NOMO-1 (cell line): ENCODE data around the gene ZIC5.

ENCODE experiments used
- DNase-seq, 2 experiments: peaks; one replicate each; lab custom pipeline; 2025; ENCODE audit not compliant: unreplicated experiment in 2 of 2; lab: John Stamatoyannopoulos, UW

Gene ZIC5

DNA sequence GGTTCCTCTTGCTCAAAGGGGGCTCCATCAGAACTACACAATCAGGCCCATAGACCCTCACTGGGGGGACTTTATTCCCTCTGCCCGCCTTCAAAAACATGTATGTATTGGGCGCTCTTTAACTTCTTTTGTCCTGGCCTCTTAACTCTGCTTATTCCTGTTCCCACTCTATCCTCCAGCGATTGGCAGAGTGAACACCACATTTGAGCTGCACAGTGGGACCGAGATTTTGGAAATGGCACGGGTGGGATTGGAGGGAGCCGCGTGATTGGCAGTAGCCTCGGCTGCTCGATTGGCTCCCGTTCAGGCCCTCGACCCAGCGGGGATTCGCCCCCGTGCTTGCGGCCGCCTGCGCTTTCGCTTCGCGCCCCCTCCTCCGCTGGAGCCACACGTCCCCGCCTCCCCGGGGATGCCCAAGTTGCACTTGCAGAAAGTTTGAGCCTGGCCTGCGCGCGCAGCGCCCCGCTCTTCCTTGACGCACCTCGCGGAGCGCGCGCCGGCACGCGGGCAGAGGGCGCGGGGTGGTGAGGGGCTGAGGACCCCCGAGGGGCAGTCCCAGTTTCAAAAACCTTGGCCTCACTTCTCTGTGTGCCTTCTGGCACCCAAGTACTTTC is at the start of gene ZIC5:
TSS of gene ZIC5 (minus strand) at position 192 of the 614 bp plus-strand sequence. CDS start at position 28, 164 bp downstream.
- DNase-seq, result no peak

DNA sequence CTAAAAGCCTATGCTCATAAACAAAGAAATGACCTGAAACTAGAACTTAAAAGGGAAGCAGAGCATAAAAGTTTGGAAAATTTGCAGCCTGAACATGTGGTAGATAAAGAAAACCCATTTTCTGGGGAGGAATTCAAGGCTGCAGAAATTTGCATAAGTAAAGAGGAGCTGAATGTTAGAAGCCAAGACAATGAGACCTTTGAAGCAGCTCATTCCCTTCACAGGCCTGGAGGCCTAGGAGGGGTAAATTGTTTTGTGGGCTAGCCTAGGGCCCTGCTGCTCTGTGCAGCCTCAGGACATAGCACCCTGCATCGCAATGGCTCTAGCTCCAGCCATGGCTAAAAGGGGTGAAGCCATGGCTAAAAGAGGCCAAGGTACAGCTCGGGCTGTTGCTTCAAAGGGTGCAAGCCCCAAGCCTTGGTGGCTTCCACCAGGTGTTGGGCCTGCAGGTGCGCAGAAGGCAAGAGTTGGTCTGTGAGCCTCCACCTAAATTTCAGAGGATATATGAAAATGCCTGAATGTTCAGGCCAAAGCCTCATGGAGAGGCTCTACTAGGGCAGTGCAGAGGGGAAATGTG is 48.3 kb upstream of the ZIC5 start:
- DNase-seq, result no peak

DNA sequence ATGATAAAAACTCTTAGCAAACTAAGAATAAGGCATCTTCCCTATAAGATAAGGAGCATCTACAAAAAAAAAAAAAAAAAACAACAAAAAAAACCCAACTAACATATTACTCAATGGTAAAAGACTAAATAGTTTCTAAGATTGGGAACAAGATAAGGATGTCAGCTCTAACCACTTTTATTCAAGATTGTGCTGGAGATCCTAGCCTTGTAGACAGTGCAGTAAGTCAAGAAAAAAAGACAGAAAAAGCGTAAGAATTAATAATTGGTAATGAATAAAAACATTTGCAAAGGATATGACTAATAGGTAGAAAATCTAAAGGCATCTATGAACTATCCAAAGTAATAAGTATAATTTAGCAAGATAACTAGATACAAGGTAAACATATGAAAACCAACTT is 43.1 kb upstream of the ZIC5 start:
- DNase-seq, result no peak

DNA sequence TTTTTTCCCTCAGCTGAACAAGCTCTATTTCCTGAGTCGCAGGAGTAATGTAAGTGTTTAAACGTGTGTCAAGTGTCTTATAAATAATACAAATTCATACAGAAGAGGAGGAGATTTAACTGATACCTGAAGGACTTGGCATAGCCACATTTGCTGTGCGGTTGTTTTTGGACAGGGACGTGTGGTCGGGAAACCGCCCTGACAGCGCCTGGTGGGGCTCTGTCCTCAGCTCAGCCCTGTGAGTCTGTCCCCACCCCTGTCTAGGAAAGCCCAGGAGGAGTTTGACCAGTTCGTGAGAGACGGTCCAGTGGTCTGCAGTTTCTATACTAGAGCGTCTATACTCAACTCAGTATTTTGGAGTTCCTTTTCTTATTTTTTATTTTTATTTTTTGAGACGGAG is 26.7 kb upstream of the ZIC5 start:
- no peak for DNase-seq

DNA sequence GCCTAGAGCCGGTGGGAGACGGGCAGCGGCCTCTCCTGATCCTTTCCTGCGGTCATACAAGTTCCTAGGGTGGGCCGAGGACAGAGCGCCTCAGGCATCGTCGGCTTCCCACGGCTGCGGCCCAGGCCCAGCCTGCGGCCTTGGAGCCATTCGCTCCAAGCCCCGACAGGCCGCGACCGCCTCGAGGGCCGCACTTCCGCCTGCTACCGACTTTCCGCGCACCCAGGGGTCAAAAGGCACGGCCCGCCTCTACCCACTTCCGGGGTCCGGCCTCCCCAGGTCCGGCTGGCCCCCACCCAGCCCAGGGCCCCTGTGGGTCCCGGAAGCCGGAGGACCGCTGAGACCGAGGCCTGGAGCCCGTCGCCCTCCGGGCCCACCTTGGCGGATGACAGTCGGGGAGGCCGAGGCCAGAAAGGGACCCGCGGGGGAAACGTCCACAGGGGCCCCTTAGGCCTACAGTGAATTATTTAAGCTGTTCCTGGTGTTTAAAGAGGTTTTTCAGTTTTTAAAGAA is 26.2 kb upstream of the ZIC5 start:
- no peak for DNase-seq

DNA sequence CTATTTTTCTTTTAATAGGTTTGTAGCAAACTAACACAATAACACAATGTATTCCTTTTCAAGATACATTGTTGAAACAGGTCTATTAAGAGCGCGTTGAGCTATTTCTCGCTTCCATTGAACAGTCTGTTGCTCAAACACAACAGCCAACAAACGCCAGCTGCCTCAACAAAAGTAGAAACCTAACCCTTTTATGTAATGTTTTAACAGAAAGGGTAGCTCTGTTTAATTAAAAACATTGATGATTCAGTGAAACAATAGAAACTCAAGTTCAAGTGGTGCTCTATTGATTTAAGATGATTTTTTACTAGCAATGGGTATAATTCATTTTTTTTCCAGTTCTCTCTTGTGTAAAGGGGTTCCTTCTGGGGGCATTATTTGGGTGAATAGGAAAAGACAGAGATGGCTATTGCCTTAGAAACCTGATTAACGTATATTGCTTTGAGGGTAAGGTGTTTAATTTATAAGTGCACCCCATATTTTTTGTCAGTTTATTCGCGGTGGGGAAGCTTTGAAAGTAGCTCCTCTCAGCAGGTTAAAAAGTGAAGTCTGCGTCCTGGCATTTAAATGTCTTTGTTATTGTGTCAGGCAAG is 24.9 kb upstream of the ZIC5 start:
- no peak for DNase-seq

DNA sequence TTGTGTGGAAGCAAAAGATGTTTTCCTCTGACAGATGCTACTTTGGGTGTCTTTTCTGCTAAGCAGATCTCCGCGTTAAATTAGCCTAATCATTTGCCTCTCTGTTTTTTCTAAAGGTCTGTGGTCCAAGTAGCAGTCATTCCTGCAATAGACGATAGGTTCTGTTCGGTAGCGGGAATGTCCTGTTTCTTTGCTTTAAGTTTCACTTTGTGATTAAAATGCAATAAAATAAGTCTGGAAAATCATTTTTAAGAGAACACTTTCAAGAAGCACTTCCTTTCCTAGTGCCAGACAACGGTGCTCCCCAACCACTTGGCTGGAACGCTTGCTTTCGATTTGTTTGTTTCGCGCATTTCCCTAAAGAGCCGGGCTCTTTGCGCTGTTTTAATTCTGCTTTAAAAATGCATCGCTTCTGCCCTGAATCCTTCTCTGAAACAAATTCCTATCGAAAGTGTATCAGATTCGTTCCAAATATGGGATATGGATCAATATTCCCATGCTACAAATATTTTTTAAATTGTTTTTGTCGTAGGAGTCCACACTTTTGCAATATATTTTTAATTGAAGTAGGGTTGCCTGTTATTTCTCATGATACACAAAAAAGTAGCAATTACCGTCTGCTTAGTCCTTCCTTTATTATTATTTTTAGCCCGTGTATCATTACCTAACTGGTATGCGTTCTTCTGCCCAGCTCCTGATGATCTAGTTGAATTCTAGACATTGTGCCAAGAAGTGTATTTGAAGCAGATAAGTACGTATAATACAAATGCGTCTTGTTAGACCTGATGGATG is 24.2 kb upstream of the ZIC5 start:
- DNase-seq, result no peak

DNA sequence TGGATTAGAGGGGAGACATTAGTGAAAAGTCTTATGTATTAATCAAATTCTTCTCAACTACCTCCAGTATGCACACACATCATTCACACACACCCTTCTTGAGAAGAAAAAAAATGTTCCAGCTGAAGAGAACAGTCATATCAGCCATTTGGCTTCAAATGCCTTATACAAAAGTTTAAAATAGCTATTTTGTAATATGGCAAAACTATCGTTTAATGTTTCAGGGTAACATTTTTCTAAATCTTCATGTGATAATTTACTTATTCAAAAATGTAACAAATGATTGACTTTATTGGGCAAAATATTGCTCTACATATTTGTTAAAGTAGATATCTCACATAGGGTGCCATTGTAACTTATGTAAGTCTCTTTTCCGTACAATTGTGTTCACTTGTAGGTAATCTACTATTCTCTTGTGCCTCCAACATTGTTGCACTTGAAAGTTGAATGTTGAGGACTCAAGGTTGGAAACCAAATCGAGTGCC is 23.6 kb upstream of the ZIC5 start:
- no peak for DNase-seq

DNA sequence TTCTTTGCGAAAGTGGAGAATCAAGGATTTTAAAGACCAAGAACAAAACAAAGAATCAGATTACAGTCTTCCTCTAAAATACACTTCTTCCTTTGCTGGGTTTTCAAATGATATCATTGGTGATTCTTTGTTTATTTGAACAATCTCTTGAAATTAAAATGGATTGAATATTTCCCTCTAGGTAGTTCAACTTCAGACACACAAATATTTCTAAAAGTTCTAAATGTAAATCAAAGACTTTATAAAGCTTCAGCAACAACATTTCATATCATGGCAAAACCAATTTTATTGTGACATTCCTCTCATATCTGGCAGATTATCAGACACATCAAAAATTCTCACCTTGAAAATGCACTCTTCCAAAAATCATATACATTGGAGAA is 23.1 kb upstream of the ZIC5 start:
- DNase-seq, result no peak

DNA sequence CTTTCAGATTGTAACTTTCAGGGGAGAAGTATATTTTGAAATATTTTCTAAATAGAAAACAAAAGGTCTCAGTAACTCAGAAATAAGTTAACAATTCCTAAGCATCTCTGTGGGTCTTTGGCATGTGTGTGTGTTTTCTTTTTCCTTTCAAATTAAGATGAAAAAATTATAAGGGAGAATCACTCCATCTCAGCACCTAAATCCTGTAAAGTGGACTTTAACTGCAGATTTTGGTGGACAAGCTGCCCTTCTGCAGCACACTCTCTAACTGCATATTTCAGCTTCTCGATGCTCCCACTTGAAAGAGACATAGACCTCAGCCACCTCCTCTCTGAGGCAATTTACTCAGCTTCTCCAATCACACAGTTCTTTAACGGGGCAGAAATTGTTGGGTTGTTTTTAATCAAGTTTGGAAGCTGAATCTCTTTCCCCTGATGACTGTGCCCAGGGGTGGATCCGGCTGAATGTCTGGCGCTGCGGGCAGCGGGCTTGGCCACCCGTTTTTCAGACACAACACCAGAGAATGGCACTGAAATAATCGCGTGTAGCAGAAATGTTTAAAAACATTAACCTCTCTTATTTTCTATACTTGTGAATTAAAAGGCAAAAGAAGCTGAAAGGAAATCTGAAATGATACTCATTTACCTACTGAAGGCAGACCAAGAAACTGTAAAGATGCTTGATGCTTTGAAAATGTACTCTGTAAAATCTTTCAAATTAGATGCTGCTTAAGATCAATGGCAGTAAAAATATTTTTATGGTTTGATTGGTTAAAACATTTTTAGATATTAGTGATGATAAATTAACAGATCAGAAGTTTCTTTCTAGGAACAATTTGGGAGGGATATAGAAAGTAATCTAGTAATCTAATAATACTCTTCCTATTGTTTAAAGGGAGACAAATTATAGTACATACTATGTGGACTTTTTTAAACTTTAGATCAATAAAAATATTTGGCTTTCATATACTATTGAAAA is 22.4 kb upstream of the ZIC5 start:
- DNase-seq, result no peak

DNA sequence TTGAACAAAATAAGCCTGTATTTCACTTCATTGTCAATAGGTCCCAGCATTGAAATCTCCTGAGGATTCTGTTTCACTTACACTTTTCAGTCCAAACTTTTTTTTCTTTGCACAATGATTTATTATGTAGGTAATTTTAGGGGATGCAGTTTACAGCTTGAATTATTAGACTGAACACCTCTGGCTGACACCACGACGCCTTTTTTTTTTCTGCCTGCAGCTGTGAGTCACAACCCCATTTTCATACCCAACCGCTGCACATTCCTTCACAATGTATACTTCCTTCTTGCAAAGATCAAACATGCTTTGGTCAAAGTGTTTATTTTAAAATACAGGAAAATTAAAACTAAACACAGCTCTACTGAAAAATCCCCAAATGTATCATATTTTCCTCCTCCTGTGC is 21.4 kb upstream of the ZIC5 start:
- no peak for DNase-seq

DNA sequence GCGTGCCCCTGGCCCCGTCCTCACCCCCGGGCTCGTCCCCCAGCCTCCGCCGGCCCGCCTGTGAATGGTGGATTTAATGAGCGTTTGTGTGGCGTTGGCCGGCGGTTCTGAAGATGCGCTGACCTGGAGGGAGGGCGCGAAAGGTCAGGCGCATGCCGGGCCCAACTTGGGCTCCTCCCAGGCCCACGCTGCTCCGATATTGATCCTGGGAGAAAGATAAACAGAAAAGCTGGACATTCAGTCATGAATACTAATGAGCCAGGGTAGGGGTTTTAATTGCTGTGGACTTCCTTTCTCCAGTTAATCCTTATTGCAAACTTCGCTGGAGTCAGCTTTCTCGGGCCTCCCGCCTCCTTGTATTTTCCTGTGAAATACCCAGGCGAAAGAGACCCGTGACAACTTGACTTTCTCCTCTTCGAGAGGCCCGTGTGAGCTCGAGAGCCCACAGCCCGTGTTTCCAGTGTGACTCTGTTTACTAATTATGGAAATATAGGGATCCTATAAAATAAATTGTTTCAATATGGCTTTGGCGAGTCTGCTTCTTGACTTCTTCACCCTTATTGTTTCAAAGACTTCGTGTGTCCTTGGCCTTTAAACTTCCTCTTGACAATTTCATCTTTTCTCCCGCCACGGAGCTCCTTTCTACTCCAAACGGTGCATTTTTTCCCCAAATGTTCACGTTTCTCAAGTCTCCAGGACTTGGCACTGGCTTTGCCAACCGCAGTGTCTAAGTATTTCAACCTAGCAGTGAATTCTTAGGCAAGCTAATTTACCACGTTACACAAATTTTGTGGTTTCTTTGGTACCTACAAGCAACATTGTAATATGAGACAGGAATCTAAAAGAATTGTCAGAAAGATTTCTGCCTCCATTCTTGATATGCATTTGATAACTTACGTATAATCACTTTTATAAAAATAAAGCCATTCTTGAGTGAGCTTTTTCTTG is 20.5 kb upstream of the ZIC5 start:
- no peak for DNase-seq

DNA sequence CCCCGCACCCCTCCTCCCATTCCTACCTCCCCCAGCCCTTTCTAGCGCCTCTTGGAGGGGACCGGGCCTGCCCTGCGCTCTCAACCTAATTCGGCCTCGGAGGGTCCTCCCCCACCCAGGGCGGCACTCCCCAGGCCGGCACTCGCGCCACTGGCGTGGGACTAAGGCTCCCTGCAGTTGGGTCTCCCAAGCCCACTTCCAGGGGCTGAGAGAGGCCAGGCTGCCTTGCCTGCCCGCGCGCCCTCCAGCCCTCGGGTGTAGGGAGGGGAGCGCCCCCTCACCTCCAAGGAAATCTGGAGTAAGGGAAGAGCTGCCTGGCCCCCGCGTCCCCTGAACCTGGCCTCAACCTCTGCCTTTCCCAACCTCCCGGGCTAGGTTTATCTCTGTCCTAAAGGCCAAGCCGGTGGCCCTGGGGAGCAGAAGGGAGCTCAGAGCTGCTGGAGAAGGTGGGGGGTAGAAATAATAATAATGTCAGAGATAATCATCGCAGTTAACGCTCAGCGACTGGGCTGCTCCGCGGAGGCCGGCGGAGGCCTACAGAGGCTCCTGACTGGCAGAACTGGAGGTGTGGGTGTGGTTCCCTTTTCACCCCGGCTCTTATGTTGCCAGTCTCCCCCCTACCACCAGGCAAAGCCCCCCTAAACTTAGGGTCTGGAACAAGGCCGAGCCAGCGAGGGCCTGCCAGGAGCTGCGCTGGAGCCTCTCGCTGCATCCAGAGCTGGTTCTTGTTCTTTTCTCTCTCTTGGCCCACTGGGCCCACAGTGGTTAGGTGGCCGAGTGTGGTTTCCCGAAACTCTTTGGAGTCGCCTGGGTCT is 19.7 kb upstream of the ZIC5 start:
- DNase-seq, result no peak

DNA sequence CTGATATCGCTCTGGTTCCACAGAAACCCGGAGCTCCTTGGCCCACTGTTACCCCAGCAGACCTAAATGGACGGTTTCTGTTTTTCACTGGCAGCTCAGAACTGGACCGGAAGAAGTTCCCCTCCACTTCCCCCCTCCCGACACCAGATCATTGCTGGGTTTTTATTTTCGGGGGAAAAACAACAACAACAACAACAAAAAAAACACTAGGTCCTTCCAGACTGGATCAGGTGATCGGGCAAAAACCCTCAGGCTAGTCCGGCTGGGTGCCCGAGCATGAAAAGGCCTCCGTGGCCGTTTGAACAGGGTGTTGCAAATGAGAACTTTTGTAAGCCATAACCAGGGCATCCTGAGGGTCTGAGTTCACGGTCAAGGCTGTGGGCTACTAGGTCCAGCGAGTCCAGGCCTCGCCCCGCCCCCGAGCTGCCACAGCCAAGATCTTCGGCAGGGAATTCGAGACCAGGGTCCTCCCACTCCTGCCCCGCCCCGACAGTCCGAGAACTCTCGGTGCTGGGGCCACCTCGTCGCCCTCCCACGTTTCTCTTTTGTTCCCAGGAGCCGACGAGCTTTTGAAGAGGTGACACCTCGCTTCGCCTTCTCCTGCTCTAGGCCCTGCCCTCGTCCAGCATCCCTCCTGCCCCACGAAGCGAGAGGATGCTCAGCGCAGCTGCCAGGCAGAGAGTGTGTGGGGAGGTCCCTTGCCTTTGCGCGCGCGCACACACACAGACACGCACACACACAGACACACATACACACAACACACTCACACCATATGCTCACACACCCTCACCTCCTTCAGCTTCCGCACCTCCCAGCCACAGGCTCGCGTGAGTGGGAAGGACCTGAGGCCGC is 18.8 kb upstream of the ZIC5 start:
- no peak for DNase-seq

DNA sequence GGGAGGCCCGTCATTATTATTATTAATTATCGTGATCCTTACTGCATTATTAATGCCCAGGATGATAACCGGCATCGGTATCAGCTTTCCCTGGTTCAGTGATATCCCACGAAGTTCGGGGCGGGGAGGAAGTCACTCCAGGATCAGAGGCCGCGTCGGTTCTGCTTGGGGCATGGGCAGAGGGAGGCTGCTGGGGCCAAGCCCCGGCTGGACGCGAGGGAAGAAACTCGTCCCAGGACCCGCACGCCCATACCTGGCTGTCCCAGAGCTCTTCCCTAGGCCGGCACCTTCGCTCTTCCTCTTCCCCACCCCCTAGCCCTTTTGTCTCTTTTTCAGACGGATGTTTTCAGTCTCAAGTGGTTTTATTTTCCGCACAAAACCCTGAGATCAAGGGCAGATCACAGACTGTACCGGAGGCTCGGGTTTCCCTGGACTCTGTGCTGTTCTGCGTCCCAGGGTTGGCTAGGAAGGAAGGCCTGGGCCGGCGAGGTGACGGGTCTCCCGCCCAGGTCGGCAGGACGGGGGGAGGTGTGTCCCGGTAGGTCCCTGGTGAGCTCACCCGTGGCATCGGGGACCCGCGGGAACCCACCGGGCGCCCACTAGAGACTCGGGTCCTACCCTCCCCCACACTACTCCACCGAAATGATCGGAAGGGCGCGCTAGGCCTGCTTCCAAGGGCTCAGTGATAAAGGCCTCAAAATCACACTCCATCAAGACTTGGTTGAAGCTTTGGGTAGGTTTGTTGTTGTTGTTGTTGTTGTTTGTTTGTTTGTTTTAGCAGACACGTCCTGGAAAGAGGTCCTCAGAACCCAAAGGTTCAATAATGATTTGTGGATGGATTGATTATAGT is 17.9 kb upstream of the ZIC5 start:
- DNase-seq, result no peak

DNA sequence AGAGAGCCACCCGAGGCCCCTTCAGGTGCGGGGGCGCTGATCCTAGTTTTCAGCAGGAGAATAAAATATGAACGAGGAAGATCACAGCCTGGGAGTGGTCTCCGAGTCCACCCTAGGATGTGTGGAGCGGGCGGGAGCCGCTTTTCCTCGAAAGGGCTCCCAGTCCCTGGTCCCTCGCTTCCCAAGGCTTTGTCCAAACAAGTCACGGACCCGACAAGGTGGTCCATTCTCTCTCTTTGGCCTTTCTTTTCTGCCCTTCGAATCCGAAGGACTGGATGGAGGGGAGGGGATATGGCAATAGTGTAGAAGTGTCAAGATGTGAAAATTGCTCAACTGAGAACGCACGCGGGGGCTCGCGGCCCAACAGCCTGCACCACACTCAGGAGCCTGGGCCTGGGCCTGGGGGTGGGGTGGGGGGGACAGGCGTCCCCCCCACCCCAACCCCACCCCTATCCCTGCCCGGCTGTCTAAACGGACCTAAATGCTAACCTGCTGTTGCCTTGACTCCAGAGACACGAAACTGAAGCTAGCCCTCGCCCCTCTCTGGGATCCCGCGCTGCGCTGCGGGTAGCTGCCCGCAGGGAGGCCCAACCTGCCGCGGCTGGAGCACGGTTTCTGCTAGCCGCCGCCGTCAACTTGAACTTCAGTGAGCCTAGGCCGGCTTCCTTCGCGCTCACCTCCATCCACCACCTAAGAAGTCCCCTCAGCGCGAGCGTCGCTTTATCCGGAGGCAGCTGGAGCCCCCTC is 17.1 kb upstream of the ZIC5 start:
- DNase-seq, result no peak
